ENCODE measurements around the gene LRP1.

The LRP1 gene

GRCh38 chr12:57134949-57135348 lies 6.7 kb downstream of the LRP1 start:
- no peak for DNase-seq (ENCODE audit: low read depth, low spot score)

- peak; percentile 48 for DNase-seq (ENCODE audit: low read depth, low spot score)
These were observed 7.4 kb downstream of the LRP1 start for GRCh38 chr12:57135527-57136326.

GRCh38 chr12:57138526-57139272 lies 10.4 kb downstream of the LRP1 start:
- DNase-seq (ENCODE audit: low read depth, low spot score): no peak

GRCh38 chr12:57139796-57140649 lies 11.7 kb downstream of the LRP1 start:
- no peak for DNase-seq (ENCODE audit: low read depth, low spot score)

- no peak for DNase-seq (ENCODE audit: low read depth, low spot score)
These were observed 13.0 kb downstream of the LRP1 start for GRCh38 chr12:57141249-57141648.

GRCh38 chr12:57142121-57142520 lies 13.8 kb downstream of the LRP1 start:
- DNase-seq (ENCODE audit: low read depth, low spot score): no peak

GRCh38 chr12:57142727-57143126 lies 14.4 kb downstream of the LRP1 start:
- no peak for DNase-seq (ENCODE audit: low read depth, low spot score)

GRCh38 chr12:57143454-57143853 lies 15.2 kb downstream of the LRP1 start:
- no peak for DNase-seq (ENCODE audit: low read depth, low spot score)

- no peak for DNase-seq (ENCODE audit: low read depth, low spot score)
These were observed 17.3 kb downstream of the LRP1 start for GRCh38 chr12:57145460-57146059.

GRCh38 chr12:57146092-57146491 lies 17.8 kb downstream of the LRP1 start:
- DNase-seq (ENCODE audit: low read depth, low spot score): peak; percentile 49

GRCh38 chr12:57146961-57147944 lies 19.0 kb downstream of the LRP1 start, which contains the start of gene LRP1-AS:
Gene LRP1-AS, minus strand, starts transcription at chr12:57147619.
- peak; percentile 34 for DNase-seq (ENCODE audit: low read depth, low spot score)

GRCh38 chr12:57148469-57149244 lies 20.4 kb downstream of the LRP1 start:
- peak; percentile 44 for DNase-seq (ENCODE audit: low read depth, low spot score)

- no peak for DNase-seq (ENCODE audit: low read depth, low spot score)
These were observed 21.1 kb downstream of the LRP1 start for GRCh38 chr12:57149245-57149900.

- DNase-seq (ENCODE audit: low read depth, low spot score): no peak
These were observed 22.2 kb downstream of the LRP1 start for GRCh38 chr12:57150400-57151000.

GRCh38 chr12:57151741-57152630 lies 23.7 kb downstream of the LRP1 start:
- DNase-seq (ENCODE audit: low read depth, low spot score): peak; percentile 99

- no peak for DNase-seq (ENCODE audit: low read depth, low spot score)
These were observed 24.4 kb downstream of the LRP1 start for GRCh38 chr12:57152639-57153038.

- DNase-seq (ENCODE audit: low read depth, low spot score): no peak
These were observed 25.2 kb downstream of the LRP1 start for GRCh38 chr12:57153415-57153997.
